HFF-Myc (cell line): ENCODE measurements around the gene DCAF4.
A peak's percentile ranks its signal among the peaks of the same experiment; 100 is the strongest.

Experiments used
- DNase-seq: peaks from one replicate; pipeline ENCODE4 v3.0.0-alpha.2; 2011; ENCODE audit warnings: low read depth; ENCODE audit errors: extremely low read depth
- H3K4me3 ChIP-seq: replicated peaks from 2 replicates; pipeline ENCODE4 v1.5.1; 2011; ENCODE audit warnings: low read depth, mild to moderate bottlenecking, control low read depth, low read length
- CTCF ChIP-seq: IDR thresholded peaks from 2 replicates; pipeline ENCODE4 v1.5.1; 2012; ENCODE audit warnings: mild to moderate bottlenecking, low read depth, low read length, control low read depth; ENCODE audit errors: missing control alignments

The DCAF4 gene

GRCh38 chr14:72925171-72925759 is 999 bp upstream of the DCAF4 start:
- peak overlapping the region; percentile 88 for H3K4me3 ChIP-seq
- DNase-seq: no peak
- TF ChIP-seq CTCF: no peak

GRCh38 chr14:72925815-72926291 is 411 bp upstream of the DCAF4 start:
- DNase-seq: no peak
- H3K4me3 ChIP-seq: peak overlapping the region; percentile 88
- TF ChIP-seq CTCF: no peak

- no peak for TF ChIP-seq CTCF
- no peak overlapping the region for H3K4me3 ChIP-seq
- DNase-seq: no peak
These were observed 2.6 kb downstream of the DCAF4 start for GRCh38 chr14:72928872-72929271.

- no peak overlapping the region for H3K4me3 ChIP-seq
- DNase-seq: no peak
- no peak for TF ChIP-seq CTCF
These were observed 3.2 kb downstream of the DCAF4 start for GRCh38 chr14:72929316-72930080.

- DNase-seq: no peak
These were observed 6.6 kb downstream of the DCAF4 start for GRCh38 chr14:72932893-72933292.

GRCh38 chr14:72939630-72940029 is 13.4 kb downstream of the DCAF4 start:
- TF ChIP-seq CTCF: no peak
- DNase-seq: no peak

More at GRCh38 chr14:72932893-72933292, 6.6 kb downstream of the DCAF4 start:
- no peak for TF ChIP-seq CTCF
- H3K4me3 ChIP-seq: no peak overlapping the region

More at GRCh38 chr14:72939630-72940029, 13.4 kb downstream of the DCAF4 start:
- no peak overlapping the region for H3K4me3 ChIP-seq
